Testis (tissue), 3 donors: ENCODE results near the gene ZNF419. TPM values are rescaled to one million over a fixed set of nuclear protein-coding genes. Genes with fewer than 3 reads are reported as not detected.

ENCODE experiments used
- DNase-seq: peaks from one replicate; pipeline ENCODE4 v3.0.0-alpha.2; 2019
- H3K27ac ChIP-seq, 2 donors: fragments of 200-600 bp; sonication (generic); one replicate each; pipeline ENCODE4 v1.5.1; 2019
- H3K27me3 ChIP-seq: fragments of 200-600 bp; sonication (generic); one replicate; pipeline ENCODE4 v1.5.1; 2019
- H3K36me3 ChIP-seq: fragments of 200-600 bp; sonication (generic); one replicate; pipeline ENCODE4 v1.5.1; 2017; ENCODE audit warnings: low read depth; ENCODE audit errors: missing control alignments
- H3K4me1 ChIP-seq: fragments of 200-600 bp; sonication (generic); one replicate; pipeline ENCODE4 v1.5.1; 2019
- H3K4me3 ChIP-seq, 2 donors: fragments of 200-600 bp; sonication (generic); one replicate each; pipeline ENCODE4 v1.5.1; 2017 to 2019
- H3K9me3 ChIP-seq: fragments of 200-600 bp; sonication (generic); one replicate; pipeline ENCODE4 v1.5.1; 2017
- POLR2A ChIP-seq: fragments of 450-650 bp; IDR thresholded peaks from one replicate; pipeline ENCODE4 v1.6.1; 2017; ENCODE audit warnings: antibody characterized with exemption, mild to moderate bottlenecking, moderate library complexity
- WGBS, 2 donors: methylation state at CpG; one replicate each; pipeline ENCODE4 v1.1.5; 2018; 5-methylcytosine and 5-hydroxymethylcytosine counted together
- intact Hi-C: fragments of 100-400 bp; cut with DNase I; formaldehyde crosslinking; loops from one replicate; pipeline ENCODE4 v1.15.1; 2023; ENCODE audit warnings: low total_unique reads
- polyA plus RNA-seq: library from polyadenylated mRNA; stranded (reverse); fragments of 350-450 nt; fragmentation: Illumina TruSeq; extraction: RNeasy Lipid Tissue Mini Kit (QIAGEN cat#74804); gene quantifications from one replicate; pipeline ENCODE4 v1.2.3, GENCODE V29; 2014; ENCODE audit warnings: low read depth, low replicate concordance; ENCODE audit not compliant: insufficient read depth
- small RNA-seq, 2 donors: library from RNA; depleted of rRNA; stranded (forward); fragments of <200 nt; gene quantifications; one replicate each; pipeline ENCODE3, GENCODE V24; 2016
- total RNA-seq, 2 donors: library from RNA; depleted of rRNA; stranded (reverse); fragments of >200 nt; gene quantifications; one replicate each; pipeline ENCODE4 v1.2.3, GENCODE V29; 2016
- TF ChIP-seq, protein P1 (sequence below), 3 experiments: fragments of 450-650 bp in 2 of 3; fragments of 200-600 bp in 1 of 3; sonication (generic) in 1 of 3; IDR thresholded peaks; one replicate each; pipeline ENCODE4 v1.5.1; 2016 to 2019; ENCODE audit warnings: antibody characterized with exemption in 3 of 3, mild to moderate bottlenecking in 2 of 3, moderate library complexity in 1 of 3

The ZNF419 gene
- total and polyA plus RNA-seq, 3 donors from 2014 or later: 10.1 to 23.6 (median 15.1) TPM

DNA sequence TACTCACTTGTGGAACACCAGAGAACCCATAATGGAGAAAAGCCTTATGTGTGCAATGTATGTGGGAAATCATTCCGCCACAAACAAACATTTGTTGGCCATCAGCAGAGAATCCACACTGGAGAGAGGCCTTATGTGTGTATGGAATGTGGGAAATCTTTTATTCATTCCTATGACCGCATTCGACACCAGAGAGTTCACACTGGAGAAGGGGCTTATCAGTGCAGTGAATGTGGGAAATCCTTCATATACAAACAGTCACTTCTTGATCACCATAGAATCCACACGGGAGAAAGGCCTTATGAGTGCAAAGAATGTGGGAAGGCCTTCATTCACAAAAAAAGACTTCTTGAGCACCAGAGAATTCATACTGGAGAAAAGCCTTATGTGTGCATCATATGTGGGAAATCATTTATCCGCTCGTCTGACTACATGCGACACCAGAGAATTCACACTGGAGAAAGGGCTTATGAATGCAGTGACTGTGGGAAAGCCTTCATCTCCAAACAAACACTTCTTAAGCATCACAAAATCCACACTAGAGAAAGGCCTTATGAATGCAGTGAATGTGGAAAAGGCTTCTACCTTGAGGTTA lies 50.5 kb downstream of the ZNF419 start:
- DNase-seq: no peak
- no peak overlapping the region for H3K4me3 ChIP-seq
- H3K27me3 ChIP-seq: no peaks in the 10 kb centered on the region
- TF ChIP-seq, protein P1, sequence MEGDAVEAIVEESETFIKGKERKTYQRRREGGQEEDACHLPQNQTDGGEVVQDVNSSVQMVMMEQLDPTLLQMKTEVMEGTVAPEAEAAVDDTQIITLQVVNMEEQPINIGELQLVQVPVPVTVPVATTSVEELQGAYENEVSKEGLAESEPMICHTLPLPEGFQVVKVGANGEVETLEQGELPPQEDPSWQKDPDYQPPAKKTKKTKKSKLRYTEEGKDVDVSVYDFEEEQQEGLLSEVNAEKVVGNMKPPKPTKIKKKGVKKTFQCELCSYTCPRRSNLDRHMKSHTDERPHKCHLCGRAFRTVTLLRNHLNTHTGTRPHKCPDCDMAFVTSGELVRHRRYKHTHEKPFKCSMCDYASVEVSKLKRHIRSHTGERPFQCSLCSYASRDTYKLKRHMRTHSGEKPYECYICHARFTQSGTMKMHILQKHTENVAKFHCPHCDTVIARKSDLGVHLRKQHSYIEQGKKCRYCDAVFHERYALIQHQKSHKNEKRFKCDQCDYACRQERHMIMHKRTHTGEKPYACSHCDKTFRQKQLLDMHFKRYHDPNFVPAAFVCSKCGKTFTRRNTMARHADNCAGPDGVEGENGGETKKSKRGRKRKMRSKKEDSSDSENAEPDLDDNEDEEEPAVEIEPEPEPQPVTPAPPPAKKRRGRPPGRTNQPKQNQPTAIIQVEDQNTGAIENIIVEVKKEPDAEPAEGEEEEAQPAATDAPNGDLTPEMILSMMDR (IDR thresholded peaks at IDR 0.05): no peak
- no peak for TF ChIP-seq POLR2A
- WGBS, 2 donors: 97 to 98% methylated on average over 7 of the region's 7 CpGs
- H3K9me3 ChIP-seq: peaks cover 4% of the 10 kb centered on the region
- H3K36me3 ChIP-seq: peaks cover 3% of the 10 kb centered on the region
- no peaks in the 10 kb centered on the region for H3K4me1 ChIP-seq
- intact Hi-C loops: no loop called here
- H3K27ac ChIP-seq: no peak overlapping the region

Small RNAs within 50 kb of the gene (small RNA-seq; reads per million reads assigned to genes)
- 0 reads per million in 2 donors for gene VN1R107P

Other genes with a start within 250 kb of the ZNF419 start
- gene ZNF805, start 247.1 kb upstream of the ZNF419 start, total RNA-seq: 10 to 100 TPM; 19.6 to 23.0 TPM
- gene ZNF805, start 247.1 kb upstream of the ZNF419 start, polyA plus RNA-seq: 6.8 TPM
- 10 to 100 TPM; 59.5 to 65.9 TPM for gene ZNF460, start 207.3 kb upstream of the ZNF419 start, total RNA-seq
- 5.0 TPM for gene ZNF460, start 207.3 kb upstream of the ZNF419 start, polyA plus RNA-seq
- 10 to 100 TPM; 11.3 to 12.3 TPM for gene ZNF543, start 167.3 kb upstream of the ZNF419 start, total RNA-seq
- gene ZNF543, start 167.3 kb upstream of the ZNF419 start, polyA plus RNA-seq: 4.7 TPM
- gene ZNF304, start 136.5 kb upstream of the ZNF419 start, total RNA-seq: 10 to 100 TPM; 10.8 to 11.4 TPM
- gene ZNF304, start 136.5 kb upstream of the ZNF419 start, polyA plus RNA-seq: 9.5 TPM
- gene TRAPPC2B, start 124.2 kb upstream of the ZNF419 start, total RNA-seq: 10 to 100 TPM; 30.2 to 31.2 TPM
- 24.0 TPM for gene TRAPPC2B, start 124.2 kb upstream of the ZNF419 start, polyA plus RNA-seq
- gene ZNF547, start 124.2 kb upstream of the ZNF419 start, total RNA-seq: 10 to 100 TPM in 1 of 2 donors, 1 to 10 TPM in 1; 7.8 to 11.8 TPM
- gene ZNF547, start 124.2 kb upstream of the ZNF419 start, polyA plus RNA-seq: 4.7 TPM
- 10 to 100 TPM; 35.4 to 39.3 TPM for gene ZNF548, start 97.9 kb upstream of the ZNF419 start, total RNA-seq
- gene ZNF548, start 97.9 kb upstream of the ZNF419 start, polyA plus RNA-seq: 14.6 TPM
- 10 to 100 TPM; 19.8 to 25.5 TPM for gene ZNF17, start 76.6 kb upstream of the ZNF419 start, total RNA-seq
- gene ZNF17, start 76.6 kb upstream of the ZNF419 start, polyA plus RNA-seq: 7.4 TPM
- gene ZNF749, start 52.4 kb upstream of the ZNF419 start, total RNA-seq: 10 to 100 TPM; 11.2 to 14.1 TPM
- 7.9 TPM for gene ZNF749, start 52.4 kb upstream of the ZNF419 start, polyA plus RNA-seq
- gene VN1R1, start 30.6 kb upstream of the ZNF419 start, total RNA-seq: 1 to 10 TPM; 5.3 to 7.8 TPM
- 0.44 TPM for gene VN1R1, start 30.6 kb upstream of the ZNF419 start, polyA plus RNA-seq
- gene ZNF772, start 10.2 kb upstream of the ZNF419 start, total RNA-seq: 10 to 100 TPM; 39.8 to 57.3 TPM
- gene ZNF772, start 10.2 kb upstream of the ZNF419 start, polyA plus RNA-seq: 7.6 TPM
- gene ZNF773, start 12.2 kb downstream of the ZNF419 start, total RNA-seq: 10 to 100 TPM; 31.2 to 33.3 TPM
- 7.3 TPM for gene ZNF773, start 12.2 kb downstream of the ZNF419 start, polyA plus RNA-seq
- gene ZNF549, start 39.6 kb downstream of the ZNF419 start, total RNA-seq: 10 to 100 TPM; 12.8 to 13.5 TPM
- gene ZNF549, start 39.6 kb downstream of the ZNF419 start, polyA plus RNA-seq: 6.9 TPM
- gene ZNF550, start 72.1 kb downstream of the ZNF419 start, total RNA-seq: 10 to 100 TPM in 1 of 2 donors, 1 to 10 TPM in 1; 9.9 to 10.7 TPM
- 5.7 TPM for gene ZNF550, start 72.1 kb downstream of the ZNF419 start, polyA plus RNA-seq
- gene ZNF416, start 91.2 kb downstream of the ZNF419 start, total RNA-seq: 10 to 100 TPM in 1 of 2 donors, 1 to 10 TPM in 1; 8.7 to 10.9 TPM
- gene ZNF416, start 91.2 kb downstream of the ZNF419 start, polyA plus RNA-seq: 9.4 TPM
- gene ZIK1, start 96.4 kb downstream of the ZNF419 start, total RNA-seq: 10 to 100 TPM; 15.1 to 21.7 TPM
- 8.9 TPM for gene ZIK1, start 96.4 kb downstream of the ZNF419 start, polyA plus RNA-seq
- gene ZNF530, start 112.1 kb downstream of the ZNF419 start, total RNA-seq: 1 to 10 TPM; 4.6 to 9.8 TPM
- gene ZNF530, start 112.1 kb downstream of the ZNF419 start, polyA plus RNA-seq: 3.0 TPM
- gene ZNF134, start 126.5 kb downstream of the ZNF419 start, total RNA-seq: 10 to 100 TPM; 37.6 to 41.7 TPM
- 11.2 TPM for gene ZNF134, start 126.5 kb downstream of the ZNF419 start, polyA plus RNA-seq
- 10 to 100 TPM; 16.9 to 18.6 TPM for gene ZNF211, start 145.4 kb downstream of the ZNF419 start, total RNA-seq
- 11.1 TPM for gene ZNF211, start 145.4 kb downstream of the ZNF419 start, polyA plus RNA-seq
- gene ZSCAN4, start 181.2 kb downstream of the ZNF419 start, total RNA-seq: under 1 TPM; 0.12 to 0.24 TPM
- gene ZSCAN4, start 181.2 kb downstream of the ZNF419 start, polyA plus RNA-seq: 0.26 TPM
- 10 to 100 TPM; 22.9 to 30.8 TPM for gene ZNF551, start 194.2 kb downstream of the ZNF419 start, total RNA-seq
- gene ZNF551, start 194.2 kb downstream of the ZNF419 start, polyA plus RNA-seq: 9.7 TPM
- gene ZNF154, start 221.5 kb downstream of the ZNF419 start, total RNA-seq: 1 to 10 TPM; 1.1 to 6.8 TPM
- 3.3 TPM for gene ZNF154, start 221.5 kb downstream of the ZNF419 start, polyA plus RNA-seq
- 10 to 100 TPM; 14.3 to 14.4 TPM for gene ZNF671, start 239.9 kb downstream of the ZNF419 start, total RNA-seq
- gene ZNF671, start 239.9 kb downstream of the ZNF419 start, polyA plus RNA-seq: 15.1 TPM